ENCODE data around the gene SLITRK3.

- TF ChIP-seq CTCF (conservative IDR thresholded peaks at IDR 0.05; ENCODE audit: low read length) (no peak), EZH2phosphoT487 (IDR thresholded peaks at IDR 0.05; ENCODE audit: borderline replicate concordance) (no peak)
Measured at GRCh38 chr3:165194511-165195240, 1.5 kb downstream of the SLITRK3 start.
